Activated T-cell treated with anti-CD3 and anti-CD28 coated beads, Interleukin-2, amount 50 U/mL, for 72 hours (primary cell): ENCODE measurements around the gene WFDC12. TPM values are rescaled to one million over a fixed set of nuclear protein-coding genes. Genes with fewer than 3 reads are reported as not detected.

Experiments used
- ATAC-seq, 2 donors: fragments of 150-1000 bp; cut with Tn5 transposase; replicated peaks in 1 of 2; 2 replicates each; pipeline ENCODE4 v1.10.0; 2021; ENCODE audit warnings: moderate library complexity in 2 of 2, mild to moderate bottlenecking in 1 of 2
- DNase-seq, 2 donors: peaks; one replicate each; pipeline ENCODE4 v3.0.0; 2021 to 2022; ENCODE audit warnings: mixed read lengths in 1 of 2
- H3K27ac Mint-ChIP-seq: one replicate; pipeline ENCODE4 v1.8.0; 2022; ENCODE audit warnings: mild to moderate bottlenecking, moderate library complexity, mixed read lengths
- H3K27me3 Mint-ChIP-seq: one replicate; pipeline ENCODE4 v1.8.0; 2022; ENCODE audit warnings: low read depth, mixed read lengths
- H3K36me3 Mint-ChIP-seq, 2 donors: one replicate each; pipeline ENCODE4 v1.8.0; 2022; ENCODE audit warnings: mixed read lengths in 2 of 2, mild to moderate bottlenecking in 1 of 2; ENCODE audit not compliant: insufficient read depth in 2 of 2
- H3K4me1 Mint-ChIP-seq: one replicate; pipeline ENCODE4 v1.8.0; 2022; ENCODE audit warnings: low read depth, mixed read lengths
- H3K4me3 Mint-ChIP-seq, 2 donors: one replicate each; pipeline ENCODE4 v1.8.0; 2022; ENCODE audit warnings: mild to moderate bottlenecking in 2 of 2, mixed read lengths in 2 of 2, moderate library complexity in 2 of 2
- H3K9me3 Mint-ChIP-seq, 2 donors: one replicate each; pipeline ENCODE4 v1.8.0; 2022; ENCODE audit warnings: mixed read lengths in 2 of 2
- total RNA-seq, 2 donors: library from RNA; stranded (reverse); gene quantifications; one replicate each; pipeline ENCODE4 v1.2.3, GENCODE V29; 2022

Gene WFDC12
- total RNA-seq, 2 donors from 2014 or later, result not detected

DNA sequence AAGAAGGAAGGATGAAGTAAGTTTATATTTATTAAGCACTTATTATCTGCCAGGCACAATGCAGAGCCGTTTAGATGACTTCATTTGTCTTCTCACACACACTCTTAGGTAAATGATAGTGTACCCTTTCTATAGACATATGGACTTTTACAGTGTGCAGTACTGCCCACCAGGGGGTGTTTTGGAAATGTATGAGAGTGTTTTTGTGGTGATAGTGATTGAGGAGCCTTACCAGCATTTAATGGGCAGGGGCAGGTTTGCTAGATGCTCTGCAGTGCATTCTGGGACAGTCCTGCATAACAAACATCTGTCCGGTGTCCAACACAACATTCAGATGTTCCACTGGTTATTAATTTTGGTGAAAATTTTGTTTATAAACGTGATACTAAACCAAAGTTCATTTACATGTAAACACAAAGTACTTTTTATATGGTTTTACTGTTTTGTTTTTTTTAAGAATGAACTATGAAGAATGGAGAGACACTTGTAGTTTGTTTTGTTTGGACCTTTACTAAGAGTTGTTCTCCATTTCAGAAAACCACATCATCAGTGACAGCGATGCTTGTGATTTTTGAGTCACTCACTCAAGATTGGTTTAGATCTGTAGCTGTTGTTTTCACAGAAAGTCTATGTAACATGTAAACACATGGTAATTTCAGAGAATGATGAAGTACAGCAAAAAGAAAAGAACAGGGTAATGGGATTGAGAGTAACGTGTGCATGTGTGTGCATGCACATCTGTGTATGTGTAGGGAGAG lies 43.2 kb downstream of the WFDC12 start:
- H3K27ac Mint-ChIP-seq, result peak overlapping the region; percentile 68
- H3K36me3 Mint-ChIP-seq, result peaks cover 21 to 66% of the 10 kb centered on the region in 2 donors
- peaks cover 3% of the 10 kb centered on the region for H3K4me1 Mint-ChIP-seq
- no peak for DNase-seq
- peaks cover 3 to 4% of the 10 kb centered on the region in 2 donors for H3K9me3 Mint-ChIP-seq
- H3K4me3 Mint-ChIP-seq, result no peak overlapping the region
- no peak for ATAC-seq
- H3K27me3 Mint-ChIP-seq, result no peaks in the 10 kb centered on the region

DNA sequence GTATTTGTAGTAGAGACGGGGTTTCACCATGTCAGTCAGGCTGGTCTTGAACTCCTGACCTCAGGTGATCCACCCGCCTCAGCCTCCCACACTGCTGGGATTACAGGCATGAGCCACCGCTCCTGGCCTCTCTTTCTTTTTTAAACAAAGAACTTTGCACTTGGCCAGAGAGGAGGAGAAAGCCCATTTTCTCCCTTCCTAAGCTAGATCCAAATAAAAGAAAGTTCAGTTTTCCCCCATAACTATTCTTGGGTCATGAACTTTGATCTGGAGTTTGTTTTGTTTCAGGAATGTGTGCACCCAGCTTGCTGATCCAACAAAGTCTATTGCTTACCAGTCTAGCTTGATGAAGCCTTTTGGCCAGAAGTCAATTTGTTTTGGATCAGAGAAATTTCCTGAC lies 46.7 kb downstream of the WFDC12 start:
- H3K4me1 Mint-ChIP-seq, result peaks cover 3% of the 10 kb centered on the region
- ATAC-seq (no peak), DNase-seq (no peak)
- H3K36me3 Mint-ChIP-seq, result peaks cover 19 to 61% of the 10 kb centered on the region in 2 donors
- H3K27ac Mint-ChIP-seq, result no peak overlapping the region
- H3K4me3 Mint-ChIP-seq, result no peak overlapping the region
- no peaks in the 10 kb centered on the region for H3K27me3 Mint-ChIP-seq
- H3K9me3 Mint-ChIP-seq, result peaks cover 3 to 4% of the 10 kb centered on the region in 2 donors

Other genes starting within 250 kb of the WFDC12 start
- 100 to 1,000 TPM; 196 to 198 TPM for gene YWHAB, start 238.8 kb downstream of the WFDC12 start, total RNA-seq
- 100 to 1,000 TPM; 138 to 162 TPM for gene PABPC1L, start 214.4 kb downstream of the WFDC12 start, total RNA-seq
- 10 to 100 TPM; 43.5 to 46.8 TPM for gene TOMM34, start 164.1 kb downstream of the WFDC12 start, total RNA-seq
- 100 to 1,000 TPM; 161 to 162 TPM for gene STK4, start 158.0 kb downstream of the WFDC12 start, total RNA-seq
- under 1 TPM; 0.23 to 0.58 TPM for gene KCNS1, start 23.3 kb downstream of the WFDC12 start, total RNA-seq
- 1 to 10 TPM in 1 of 2 donors, not detected in 1; 1.4 TPM for gene WFDC5, start 9.3 kb downstream of the WFDC12 start, total RNA-seq
- not detected for gene PI3, start 50.4 kb upstream of the WFDC12 start, total RNA-seq
- gene SEMG1, start 82.6 kb upstream of the WFDC12 start, total RNA-seq, result not detected
- gene SEMG2, start 96.9 kb upstream of the WFDC12 start, total RNA-seq, result not detected
- gene SLPI, start 130.1 kb upstream of the WFDC12 start, total RNA-seq, result not detected
- gene RBPJL, start 182.4 kb upstream of the WFDC12 start, total RNA-seq, result not detected
- gene MATN4, start 183.8 kb upstream of the WFDC12 start, total RNA-seq, result 1 to 10 TPM; 3.5 to 5.1 TPM
- gene SDC4, start 224.0 kb upstream of the WFDC12 start, total RNA-seq, result 10 to 100 TPM; 37.7 to 51.1 TPM
- 10 to 100 TPM; 35.4 to 38.8 TPM for gene SYS1, start 238.7 kb upstream of the WFDC12 start, total RNA-seq